GM10266 (cell line): ENCODE measurements around the gene ADARB1.

Experiments
- DNase-seq: peaks from one replicate; pipeline ENCODE4 v3.0.0; 2012; ENCODE audit errors: extremely low spot score
- CTCF ChIP-seq: IDR thresholded peaks from 2 replicates; pipeline ENCODE4 v1.5.1; 2012; ENCODE audit warnings: mild to moderate bottlenecking, low read depth; ENCODE audit not compliant: control insufficient read depth, insufficient read depth; ENCODE audit errors: missing control alignments

The ADARB1 gene

GRCh38 chr21:45200581-45201296 lies 126.4 kb downstream of the ADARB1 start:
- TF ChIP-seq CTCF, result no peak
- DNase-seq, result no peak

GRCh38 chr21:45202344-45202743 lies 128.0 kb downstream of the ADARB1 start:
- no peak for TF ChIP-seq CTCF
- no peak for DNase-seq

- no peak for TF ChIP-seq CTCF
- DNase-seq, result no peak
Measured at GRCh38 chr21:45202889-45203288, 128.5 kb downstream of the ADARB1 start.

GRCh38 chr21:45203983-45204382 lies 129.6 kb downstream of the ADARB1 start:
- no peak for TF ChIP-seq CTCF
- no peak for DNase-seq

- no peak for TF ChIP-seq CTCF
- no peak for DNase-seq
Measured at GRCh38 chr21:45204395-45204794, 130.0 kb downstream of the ADARB1 start.

- TF ChIP-seq CTCF, result no peak
- no peak for DNase-seq
Measured at GRCh38 chr21:45207839-45208626, 133.7 kb downstream of the ADARB1 start.

- no peak for DNase-seq
- no peak for TF ChIP-seq CTCF
Measured at GRCh38 chr21:45208627-45208951, 134.2 kb downstream of the ADARB1 start.
